Activated CD4-positive, alpha-beta T cell treated with anti-CD3 and anti-CD28 coated beads, Interleukin-2, Interleukin-4, amounts not matched to agents 100 ng/mL and 50 ng/mL, durations not matched to agents 16 hours and 8 hours (primary cell): ENCODE results near the gene BHMT.
"Not testable (repeated sequence)": the region's sequence is repeated elsewhere in the genome, so short reads cannot be mapped to it uniquely, and the experiment has no call there.

Source experiments
- DNase-seq: peaks from one replicate; pipeline ENCODE4 v3.0.0-alpha.2; 2020; ENCODE audit warnings: low spot score

The BHMT gene

GRCh38 chr5:79111960-79112702, 522 bp downstream of the BHMT start:
- no peak for DNase-seq

GRCh38 chr5:79112703-79113058, 1.1 kb downstream of the BHMT start:
- no peak for DNase-seq

GRCh38 chr5:79119486-79119885, 7.9 kb downstream of the BHMT start:
- no peak for DNase-seq

- DNase-seq: peak; percentile 10
These were observed 8.6 kb downstream of the BHMT start for GRCh38 chr5:79120221-79120620.

GRCh38 chr5:79122973-79123372, 11.4 kb downstream of the BHMT start:
- DNase-seq: no peak

GRCh38 chr5:79124607-79125006, 13.0 kb downstream of the BHMT start:
- no peak for DNase-seq

GRCh38 chr5:79130781-79131180, 19.2 kb downstream of the BHMT start:
- no peak for DNase-seq

GRCh38 chr5:79133121-79133656, 21.6 kb downstream of the BHMT start:
- peak; percentile 49 for DNase-seq

- peak; percentile 71 for DNase-seq
These were observed 22.2 kb downstream of the BHMT start for GRCh38 chr5:79133657-79134451.

- DNase-seq: no peak
These were observed 24.4 kb downstream of the BHMT start for GRCh38 chr5:79135790-79136553.

GRCh38 chr5:79136618-79137017, 25.0 kb downstream of the BHMT start:
- no peak for DNase-seq

GRCh38 chr5:79140553-79140952, 28.9 kb downstream of the BHMT start:
- no peak for DNase-seq

- DNase-seq: no peak
These were observed 32.2 kb downstream of the BHMT start for GRCh38 chr5:79143684-79144379.

- DNase-seq: no peak
These were observed 35.5 kb downstream of the BHMT start for GRCh38 chr5:79147076-79147475.

GRCh38 chr5:79149433-79149832, 37.8 kb downstream of the BHMT start:
- DNase-seq: no peak

GRCh38 chr5:79151942-79152671, 40.5 kb downstream of the BHMT start:
- DNase-seq: no peak

- no peak for DNase-seq
These were observed 45.7 kb downstream of the BHMT start for GRCh38 chr5:79157305-79157704.

GRCh38 chr5:79161647-79162046, 50.0 kb downstream of the BHMT start:
- not testable (repeated sequence) for DNase-seq

- no peak for DNase-seq
These were observed 56.4 kb downstream of the BHMT start for GRCh38 chr5:79168031-79168430.

- no peak for DNase-seq
These were observed 59.1 kb downstream of the BHMT start for GRCh38 chr5:79170661-79171060.

GRCh38 chr5:79171635-79172245, 60.1 kb downstream of the BHMT start:
- no peak for DNase-seq
